HepG2 (cell line): ENCODE data around the gene L2HGDH. TPM values are rescaled to one million over a fixed set of nuclear protein-coding genes. Genes with fewer than 3 reads are reported as not detected.
A peak's percentile ranks its signal among the peaks of the same experiment; 100 is the strongest.

Experiments
- ATF5 ChIP-seq: sonication (generic); formaldehyde crosslinking; IDR thresholded peaks from 2 replicates; pipeline ENCODE4 v1.4.0; 2020; ENCODE audit warnings: mild to moderate bottlenecking, low read depth, missing genetic modification reagents
- ELK4 ChIP-seq: sonication (generic); formaldehyde crosslinking; IDR thresholded peaks from 2 replicates; pipeline ENCODE4 v1.9.0; 2021; ENCODE audit warnings: missing genetic modification reagents, borderline replicate concordance
- FOXA3 ChIP-seq: IDR thresholded peaks from 2 replicates; pipeline ENCODE4 v1.6.1; 2016; ENCODE audit warnings: missing genetic modification reagents, missing compliant biosample characterization
- GPN1 ChIP-seq: sonication (generic); formaldehyde crosslinking; IDR thresholded peaks from 2 replicates; pipeline ENCODE4 v1.5.1; 2020; ENCODE audit warnings: missing genetic modification reagents, borderline replicate concordance
- KMT2B ChIP-seq: IDR thresholded peaks from 2 replicates; pipeline ENCODE4 v1.6.1; 2016; ENCODE audit warnings: missing genetic modification reagents, missing compliant biosample characterization
- MIER3 ChIP-seq: IDR thresholded peaks from 2 replicates; pipeline ENCODE4 v1.6.1; 2016; ENCODE audit warnings: missing compliant biosample characterization, borderline replicate concordance
- NR3C1 ChIP-seq: sonication (generic); formaldehyde crosslinking; IDR thresholded peaks from 2 replicates; pipeline ENCODE4 v1.4.0; 2020; ENCODE audit warnings: missing genetic modification reagents
- PCBP2 ChIP-seq: fragments of 200-400 bp; formaldehyde crosslinking; optimal IDR thresholded peaks from 2 replicates; pipeline ENCODE3; 2018; ENCODE audit warnings: low read length, low read depth; ENCODE audit not compliant: poor library complexity, severe bottlenecking
- PITX1 ChIP-seq: sonication (generic); formaldehyde crosslinking; IDR thresholded peaks from 2 replicates; pipeline ENCODE4 v1.5.1; 2020; ENCODE audit warnings: mild to moderate bottlenecking, missing genetic modification reagents
- POLR2AphosphoS2 ChIP-seq: IDR thresholded peaks from 2 replicates; pipeline ENCODE4 v1.6.1; 2011; ENCODE audit warnings: low read depth, low read length, improper control_type of control experiment
- PRDM4 ChIP-seq: sonication (generic); formaldehyde crosslinking; IDR thresholded peaks from 2 replicates; pipeline ENCODE4 v1.9.0; 2021; ENCODE audit warnings: missing genetic modification reagents, borderline replicate concordance
- SRSF1 ChIP-seq: fragments of 200-400 bp; formaldehyde crosslinking; optimal IDR thresholded peaks from 2 replicates; pipeline ENCODE3; 2017; ENCODE audit warnings: mild to moderate bottlenecking, low read depth, low read length, moderate library complexity
- STAG1 ChIP-seq: sonication (generic); formaldehyde crosslinking; IDR thresholded peaks from 2 replicates; pipeline ENCODE4 v1.4.0; 2020; ENCODE audit warnings: missing genetic modification reagents
- ZFP37 ChIP-seq: sonication (generic); formaldehyde crosslinking; IDR thresholded peaks from 2 replicates; pipeline ENCODE4 v1.4.0; 2020; ENCODE audit warnings: missing genetic modification reagents, borderline replicate concordance
- ZFP41 ChIP-seq: sonication (generic); formaldehyde crosslinking; IDR thresholded peaks from 2 replicates; pipeline ENCODE4 v1.4.0; 2020; ENCODE audit warnings: mild to moderate bottlenecking, missing genetic modification reagents, borderline replicate concordance
- ZNF121 ChIP-seq: sonication (generic); formaldehyde crosslinking; IDR thresholded peaks from 2 replicates; pipeline ENCODE4 v1.5.0; 2020; ENCODE audit warnings: mild to moderate bottlenecking, missing genetic modification reagents
- ZNF124 ChIP-seq: sonication (generic); formaldehyde crosslinking; IDR thresholded peaks from 2 replicates; pipeline ENCODE4 v1.4.0; 2020; ENCODE audit warnings: missing genetic modification reagents
- ZNF224 ChIP-seq: sonication (generic); formaldehyde crosslinking; IDR thresholded peaks from 2 replicates; pipeline ENCODE4 v1.5.0; 2020; ENCODE audit warnings: mild to moderate bottlenecking, missing genetic modification reagents
- ZNF460 ChIP-seq: sonication (generic); formaldehyde crosslinking; IDR thresholded peaks from 2 replicates; pipeline ENCODE4 v1.5.1; 2020; ENCODE audit warnings: missing genetic modification reagents, mild to moderate bottlenecking, borderline replicate concordance
- ZNF557 ChIP-seq: sonication (generic); formaldehyde crosslinking; IDR thresholded peaks from 2 replicates; pipeline ENCODE4 v1.4.0; 2020; ENCODE audit warnings: missing genetic modification reagents
- ZNF605 ChIP-seq: sonication (generic); formaldehyde crosslinking; IDR thresholded peaks from 2 replicates; pipeline ENCODE4 v1.8.0; 2022; ENCODE audit warnings: mild to moderate bottlenecking, missing genetic modification reagents
- ZNF766 ChIP-seq: sonication (generic); formaldehyde crosslinking; IDR thresholded peaks from 2 replicates; pipeline ENCODE4 v1.5.0; 2020; ENCODE audit warnings: missing genetic modification reagents, borderline replicate concordance
- ZNF782 ChIP-seq: sonication (generic); formaldehyde crosslinking; IDR thresholded peaks from 2 replicates; pipeline ENCODE4 v1.4.0; 2020; ENCODE audit warnings: missing genetic modification reagents, mild to moderate bottlenecking, borderline replicate concordance
- polyA plus RNA-seq, 8 experiments: library from polyadenylated mRNA; depleted of rRNA in 3 of 8; stranded (reverse) in 7 of 8; unstranded in 1 of 8; fragments of >200 nt; fragmentation: Illumina TruSeq in 4 of 8; extraction: Trizol in 4 of 8; gene quantifications; 2 replicates each; pipeline versions ENCODE4 v1.2.1 to v1.2.3, GENCODE V29; 2011 to 2016; ENCODE audit warnings: low read depth in 4 of 8, missing spikeins in 1 of 8, mixed read lengths in 1 of 8; ENCODE audit not compliant: insufficient read depth in 1 of 8
- total RNA-seq, 5 experiments: library from RNA; depleted of rRNA; stranded (reverse); fragments of >200 nt; fragmentation: Illumina TruSeq; extraction: Trizol; gene quantifications; 2 replicates each; pipeline ENCODE4 v1.2.3, GENCODE V29; 2016; ENCODE audit warnings: low read depth in 1 of 5
- TF ChIP-seq, protein P1 (sequence below): sonication (generic); formaldehyde crosslinking; conservative IDR thresholded peaks from 2 replicates; pipeline ENCODE4 v1.4.0; 2020; ENCODE audit warnings: missing genetic modification reagents

L2HGDH gene
- total and polyA plus RNA-seq, 2 of the 13 experiments (the other 11 are each of a cell fraction or from before 2014, with no cell fraction given): 3.3 to 5.0 TPM

DNA sequence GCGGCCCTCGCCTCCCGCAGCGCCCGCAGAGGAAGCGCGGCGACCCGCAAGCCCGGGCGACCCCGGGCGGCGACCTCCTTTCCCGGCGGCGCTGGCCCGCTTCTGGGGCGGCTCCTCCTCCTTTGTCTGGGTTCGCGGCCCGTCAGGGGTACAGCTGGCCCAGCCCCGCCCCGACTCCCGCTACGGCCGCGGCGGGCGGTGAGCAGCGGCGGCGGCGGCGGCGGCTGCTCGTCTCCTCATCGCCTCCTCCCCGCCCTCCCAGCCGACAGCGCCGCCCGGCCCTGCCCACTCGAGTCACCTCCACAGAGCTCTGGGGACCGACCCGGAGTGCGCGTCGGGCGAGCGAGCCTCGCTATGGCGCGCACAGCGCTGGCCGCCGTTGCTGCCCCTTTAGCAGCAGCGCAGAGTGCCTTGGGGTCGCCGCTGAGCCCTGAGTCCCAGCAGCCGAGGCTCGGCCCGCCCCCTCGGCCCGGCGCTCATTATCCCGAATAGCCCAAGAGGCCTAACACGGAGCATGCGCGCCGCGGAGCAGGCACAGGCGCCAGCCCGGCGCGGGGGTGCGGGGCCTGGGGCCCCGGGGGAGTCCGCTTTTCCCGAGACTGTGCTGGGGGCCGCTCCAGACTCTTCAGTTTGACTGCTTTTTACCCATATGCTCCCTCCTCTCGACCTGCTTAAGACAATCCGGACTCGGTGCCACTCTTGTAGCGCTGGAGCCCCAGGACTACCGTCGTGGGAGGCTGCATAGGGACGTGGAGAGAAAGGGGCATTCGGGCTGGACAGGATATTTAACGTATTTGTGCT is 80.4 kb downstream of the L2HGDH start, which contains the start of gene SOS2 (continued):
- TF ChIP-seq ZNF124 (CRISPR knock-in tag) (peak; percentile 52; the same call in 1 of the 2 replicates), PRDM4 (CRISPR knock-in tag) (no peak), MIER3 (CRISPR knock-in tag) (no peak), ZNF121 (CRISPR knock-in tag) (no peak; the same call in 1 of the 2 replicates), ZFP37 (CRISPR knock-in tag) (no peak), GPN1 (CRISPR knock-in tag) (no peak), FOXA3 (CRISPR knock-in tag) (0 out of 2 replicates have a peak, but pooled peaks have one; percentile 21), ZNF557 (no peak), KMT2B (CRISPR knock-in tag) (peak; percentile 59; the same call in 1 of the 2 replicates), NR3C1 (CRISPR knock-in tag) (no peak), POLR2AphosphoS2 (no peak), ZNF782 (no peak), ZNF605 (CRISPR knock-in tag) (no peak), ATF5 (CRISPR knock-in tag) (0 out of 2 replicates have a peak, but pooled peaks have one; percentile 81), ZNF766 (CRISPR knock-in tag) (no peak), ZNF460 (CRISPR knock-in tag) (no peak), ZNF224 (CRISPR knock-in tag) (0 out of 2 replicates have a peak, but pooled peaks have one; percentile 80), ELK4 (CRISPR knock-in tag) (no peak), ZFP41 (CRISPR knock-in tag) (peak; percentile 42; the same call in 1 of the 2 replicates), PITX1 (CRISPR knock-in tag) (peak; percentile 48; the same call in 1 of the 2 replicates), PCBP2 (no peak), STAG1 (CRISPR knock-in tag) (no peak), SRSF1 (no peak)
- TF ChIP-seq, protein P1, sequence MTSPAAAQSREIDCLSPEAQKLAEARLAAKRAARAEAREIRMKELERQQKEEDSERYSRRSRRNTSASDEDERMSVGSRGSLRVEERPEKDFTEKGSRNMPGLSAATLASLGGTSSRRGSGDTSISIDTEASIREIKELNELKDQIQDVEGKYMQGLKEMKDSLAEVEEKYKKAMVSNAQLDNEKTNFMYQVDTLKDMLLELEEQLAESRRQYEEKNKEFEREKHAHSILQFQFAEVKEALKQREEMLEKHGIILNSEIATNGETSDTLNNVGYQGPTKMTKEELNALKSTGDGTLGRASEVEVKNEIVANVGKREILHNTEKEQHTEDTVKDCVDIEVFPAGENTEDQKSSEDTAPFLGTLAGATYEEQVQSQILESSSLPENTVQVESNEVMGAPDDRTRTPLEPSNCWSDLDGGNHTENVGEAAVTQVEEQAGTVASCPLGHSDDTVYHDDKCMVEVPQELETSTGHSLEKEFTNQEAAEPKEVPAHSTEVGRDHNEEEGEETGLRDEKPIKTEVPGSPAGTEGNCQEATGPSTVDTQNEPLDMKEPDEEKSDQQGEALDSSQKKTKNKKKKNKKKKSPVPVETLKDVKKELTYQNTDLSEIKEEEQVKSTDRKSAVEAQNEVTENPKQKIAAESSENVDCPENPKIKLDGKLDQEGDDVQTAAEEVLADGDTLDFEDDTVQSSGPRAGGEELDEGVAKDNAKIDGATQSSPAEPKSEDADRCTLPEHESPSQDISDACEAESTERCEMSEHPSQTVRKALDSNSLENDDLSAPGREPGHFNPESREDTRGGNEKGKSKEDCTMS (CRISPR knock-in tag): no peak
